Left hindlimb (tissue), 1 donor: Measurements from ENCODE around the gene EHD3.

Experiments
- DNase-seq: peaks from one replicate; pipeline ENCODE4 v3.0.0-alpha.2; 2018

EHD3 gene

GRCh38 chr2:31296641-31297287 lies 62.8 kb downstream of the EHD3 start:
- DNase-seq, result no peak

GRCh38 chr2:31297751-31298150 lies 63.8 kb downstream of the EHD3 start:
- no peak for DNase-seq

DNA sequence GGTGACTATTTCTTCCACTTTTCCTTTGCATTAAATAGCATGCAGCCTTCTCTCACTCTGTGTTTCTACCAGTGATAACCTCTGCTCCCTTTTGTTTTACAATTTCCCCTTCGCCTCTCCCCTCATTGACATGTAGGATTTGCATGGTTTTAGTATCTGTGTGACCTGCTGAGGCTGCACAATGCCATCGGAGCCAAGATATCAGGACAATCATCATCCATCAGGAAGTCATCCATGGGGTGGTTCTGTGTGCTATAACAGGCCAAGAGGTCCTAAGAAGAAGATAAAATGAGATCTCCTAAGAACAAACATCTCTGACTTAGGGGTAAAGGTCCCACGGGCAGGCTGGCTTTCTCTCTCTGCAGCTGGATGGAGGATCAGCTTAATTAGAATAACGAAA lies 65.6 kb downstream of the EHD3 start:
- DNase-seq, result no peak

- no peak for DNase-seq
Measured at GRCh38 chr2:31300309-31300708, 66.4 kb downstream of the EHD3 start.

DNA sequence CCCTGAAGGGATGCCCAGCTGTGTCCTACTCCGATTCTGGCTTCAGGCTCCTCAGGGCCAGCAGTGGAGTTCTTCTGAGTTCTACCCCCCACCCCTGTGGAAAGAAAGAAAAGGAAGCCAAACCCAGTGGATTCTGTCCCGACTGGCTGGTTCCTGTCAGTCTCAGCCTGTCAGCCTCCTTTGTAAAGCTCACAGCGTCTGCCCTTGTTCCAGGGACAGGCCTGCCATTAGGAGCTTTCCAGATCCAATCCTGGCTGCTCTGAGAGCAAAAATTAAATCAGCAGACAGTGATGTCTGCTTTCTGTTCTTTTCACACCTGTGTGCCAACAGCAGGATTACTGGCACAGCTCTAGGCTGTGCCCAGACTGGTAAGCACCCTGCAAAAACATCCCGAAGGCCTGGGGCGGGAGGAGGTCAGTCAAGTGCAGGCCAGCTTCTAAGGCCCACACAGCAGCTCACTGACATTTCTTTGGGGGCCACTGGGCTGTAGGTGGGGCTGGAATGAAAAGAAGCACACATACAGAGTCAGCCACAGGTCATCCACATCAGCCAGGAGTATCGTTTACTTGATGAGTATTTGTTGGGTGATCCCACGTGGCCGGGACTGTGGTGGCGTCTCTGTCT lies 69.1 kb downstream of the EHD3 start:
- no peak for DNase-seq

- no peak for DNase-seq
Measured at GRCh38 chr2:31304816-31305215, 70.9 kb downstream of the EHD3 start.

GRCh38 chr2:31312898-31313297 lies 78.9 kb downstream of the EHD3 start:
- DNase-seq, result no peak

GRCh38 chr2:31314761-31315160 lies 80.8 kb downstream of the EHD3 start:
- no peak for DNase-seq

DNA sequence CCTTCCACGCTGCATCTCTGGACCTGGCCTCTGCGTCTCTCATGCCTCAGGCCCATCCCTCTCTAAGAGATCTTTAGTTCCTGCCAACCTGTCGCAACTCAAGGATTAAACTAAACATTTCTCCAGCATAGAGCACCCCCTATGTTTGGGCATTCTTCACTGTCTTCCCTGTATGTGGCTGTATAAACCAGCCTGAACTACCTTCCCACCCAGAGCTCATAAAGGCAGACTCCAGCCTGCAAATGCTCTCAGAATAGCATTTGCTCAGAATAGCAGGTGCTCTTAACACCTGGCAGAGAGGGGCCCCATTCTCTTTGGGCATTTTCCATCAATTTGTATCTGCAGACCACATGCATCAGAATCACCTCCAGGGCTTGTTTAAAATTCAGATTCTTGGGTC lies 83.4 kb downstream of the EHD3 start:
- no peak for DNase-seq

- peak; percentile 78 for DNase-seq
Measured at GRCh38 chr2:31318361-31319336, 84.7 kb downstream of the EHD3 start.
